Stimulated activated CD8-positive, alpha-beta memory T cell treated with anti-CD3 and anti-CD28 coated beads, Interleukin-2, amount 100 ng/mL, for 1 hour (primary cell): ENCODE results near the gene HLF.
"Not testable (repeated sequence)": the region's sequence is repeated elsewhere in the genome, so short reads cannot be mapped to it uniquely, and the experiment has no call there.

Experiments used
- DNase-seq, 2 donors: peaks; one replicate each; pipeline ENCODE4 v3.0.0-alpha.2; 2020; ENCODE audit warnings: low read depth in 2 of 2

The HLF gene

DNA sequence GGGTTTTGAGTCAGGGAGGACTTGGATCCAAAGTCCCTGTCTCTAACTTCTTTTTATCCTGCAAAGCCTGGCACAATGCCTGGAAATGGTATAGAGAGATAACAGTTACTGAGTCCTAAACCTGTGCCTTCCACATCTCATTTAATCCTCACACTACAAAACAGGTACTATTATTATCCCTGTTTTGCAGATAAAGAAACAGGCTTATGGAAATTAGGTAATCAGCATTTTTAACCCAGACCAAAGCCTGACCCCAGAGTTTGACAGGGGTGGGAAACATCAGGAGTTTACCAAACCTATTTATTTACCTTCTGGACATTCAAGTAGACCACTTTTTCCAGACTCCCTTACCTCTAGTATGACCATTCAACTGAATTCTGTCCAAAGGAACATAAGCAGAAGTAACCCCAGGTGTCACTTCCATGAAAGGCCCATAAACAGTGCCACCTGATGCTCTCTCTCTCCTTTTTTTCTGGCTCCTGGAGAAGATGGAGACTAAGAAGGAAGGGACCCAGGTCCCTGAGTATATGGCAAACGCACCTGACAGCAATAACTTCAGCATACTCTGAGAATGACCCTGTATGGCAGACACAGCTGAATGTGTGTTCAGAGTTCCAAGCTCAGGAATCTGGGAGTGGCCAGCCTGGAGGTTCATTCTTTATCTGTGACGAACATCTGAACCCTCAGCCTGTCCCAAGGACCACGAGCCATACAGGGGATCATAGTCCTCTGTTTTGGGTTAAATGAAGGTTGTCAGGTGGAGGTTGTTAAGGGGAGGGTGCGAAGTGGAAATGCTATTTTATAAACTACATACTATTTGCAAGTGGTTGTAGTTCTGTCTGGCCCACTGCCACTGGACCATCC, 62.7 kb downstream of the HLF start:
- DNase-seq = no peak

DNA sequence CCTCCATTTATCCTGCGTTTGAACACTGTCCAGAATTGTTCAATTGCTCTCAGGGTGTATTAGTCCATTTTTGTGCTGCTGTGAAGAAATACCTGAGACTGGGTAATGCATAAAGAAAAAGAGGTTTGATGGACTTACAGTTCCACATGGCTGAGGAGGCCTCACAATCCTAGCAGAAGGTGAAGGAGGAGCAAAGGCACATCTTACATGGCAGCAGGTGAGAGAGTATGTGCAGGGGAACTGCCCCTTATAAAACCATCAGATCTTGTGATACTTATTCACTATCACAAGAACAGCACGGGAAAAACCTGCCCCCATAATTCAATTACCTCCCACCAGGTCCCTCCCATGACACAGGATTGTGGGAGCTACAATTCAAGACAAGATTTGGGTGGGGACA, 63.8 kb downstream of the HLF start:
- DNase-seq = not testable (repeated sequence)

DNA sequence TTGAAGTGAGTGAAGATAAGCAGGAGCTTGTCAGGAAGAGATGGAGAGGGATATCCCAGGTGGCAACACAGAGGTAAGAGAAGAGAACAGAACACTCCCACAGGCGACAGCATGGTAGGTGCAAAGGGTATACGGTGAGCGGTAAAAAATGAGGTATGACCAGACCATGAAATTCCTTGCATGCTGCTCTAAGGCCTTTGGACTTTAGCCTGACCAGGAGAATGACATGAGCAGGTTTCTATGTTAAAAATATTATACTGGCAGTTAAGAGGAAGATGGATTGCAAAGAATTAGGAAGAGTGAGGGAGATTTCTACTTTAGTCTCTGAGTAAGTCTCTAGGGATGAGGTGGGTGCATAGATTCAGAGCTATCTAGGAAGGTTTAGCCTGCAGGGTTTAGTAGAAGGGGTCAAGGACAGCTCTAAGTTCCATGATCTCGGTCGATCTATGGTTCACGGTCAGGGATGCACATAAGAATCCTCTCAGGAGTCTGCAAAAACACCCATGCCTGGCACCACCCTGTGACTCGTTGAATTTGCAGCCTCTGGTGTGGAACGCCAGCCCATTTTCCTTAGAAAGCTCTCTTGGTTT, 65.7 kb downstream of the HLF start:
- no peak for DNase-seq

DNA sequence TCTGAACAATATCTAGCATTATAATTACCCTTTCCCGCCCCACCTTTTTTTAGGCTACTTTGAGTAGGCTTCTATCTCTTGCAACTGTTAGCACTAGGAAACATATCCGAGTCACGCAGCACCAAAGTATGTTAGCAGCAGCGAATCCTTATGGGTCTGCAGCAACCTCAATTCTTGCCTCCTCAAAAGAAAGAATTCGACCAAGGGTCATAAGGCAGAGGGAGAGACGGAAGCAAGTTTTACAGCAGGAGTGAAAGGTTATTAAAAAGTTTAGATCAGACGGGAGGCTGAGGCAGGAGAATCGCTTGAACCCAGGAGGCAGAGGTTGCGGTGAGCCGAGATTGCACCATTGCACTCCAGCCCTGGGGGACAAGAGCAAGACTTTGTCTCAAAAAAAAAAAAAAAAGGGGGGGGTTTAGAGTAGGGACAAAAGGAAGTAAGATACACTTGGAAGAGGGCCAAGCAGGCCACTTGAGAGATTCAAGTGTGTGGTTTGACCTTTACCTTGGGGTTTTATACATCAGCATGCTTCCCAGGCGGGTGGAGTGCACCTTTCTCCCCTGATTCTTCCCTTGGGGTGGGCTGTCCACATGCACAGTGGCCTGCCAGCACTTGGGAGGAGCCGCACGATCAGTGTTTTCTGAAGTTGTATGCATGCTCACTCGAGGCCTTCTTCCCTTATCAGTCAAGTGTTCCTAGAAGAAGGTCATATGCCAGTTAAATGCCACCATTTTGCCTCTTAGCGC, 67.7 kb downstream of the HLF start:
- no peak for DNase-seq

DNA sequence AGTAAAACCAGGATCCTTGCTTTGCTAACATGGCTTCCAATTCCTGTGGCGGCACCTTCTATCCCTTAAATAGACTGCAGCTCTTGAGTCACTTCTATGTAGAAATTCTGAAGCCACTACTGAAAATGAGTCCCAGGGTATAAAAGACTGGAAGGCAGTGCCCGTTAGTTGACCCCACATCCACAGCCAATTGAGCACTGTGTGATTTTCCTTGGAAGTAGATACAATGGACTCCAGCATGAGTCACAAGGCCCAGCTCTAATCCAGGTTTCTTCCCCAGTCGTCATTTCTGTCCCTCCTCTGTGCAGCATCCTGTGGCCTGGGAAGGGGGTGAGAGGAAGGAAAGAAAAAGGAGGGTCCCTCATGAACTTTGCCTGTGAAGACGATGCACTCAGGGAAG, 69.5 kb downstream of the HLF start:
- DNase-seq = no peak

DNA sequence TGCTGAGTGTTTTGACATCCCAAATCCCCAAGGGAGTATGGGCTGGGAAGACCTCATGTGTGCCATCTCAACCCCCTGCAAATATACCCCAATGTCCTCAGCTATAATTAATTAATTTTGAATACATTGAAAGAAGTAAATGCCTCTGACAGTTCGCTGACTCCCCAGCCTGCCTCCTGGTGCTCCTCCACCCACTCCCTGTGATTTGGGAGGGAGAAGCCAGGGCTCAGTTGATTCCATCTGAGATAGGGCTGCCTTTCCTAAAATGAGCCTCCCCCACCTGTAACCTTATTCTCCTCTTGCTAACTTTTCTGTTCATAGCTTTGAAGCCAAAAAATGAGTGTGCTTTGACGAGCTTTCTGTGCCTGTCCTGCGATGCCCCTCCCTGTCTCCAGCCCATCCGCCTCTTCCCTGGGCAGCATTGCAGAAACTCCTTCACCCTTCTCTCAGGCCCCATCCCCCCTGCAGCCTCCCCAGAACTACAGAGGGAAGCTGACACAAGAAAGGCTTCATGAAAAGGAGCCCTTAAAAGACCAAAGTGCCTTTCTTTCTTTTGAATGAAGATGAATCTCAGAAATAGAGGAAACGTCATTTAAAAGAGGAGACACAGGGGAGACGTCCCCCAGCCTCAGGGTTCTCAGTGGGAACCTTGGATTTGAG, 70.3 kb downstream of the HLF start:
- DNase-seq = no peak

DNA sequence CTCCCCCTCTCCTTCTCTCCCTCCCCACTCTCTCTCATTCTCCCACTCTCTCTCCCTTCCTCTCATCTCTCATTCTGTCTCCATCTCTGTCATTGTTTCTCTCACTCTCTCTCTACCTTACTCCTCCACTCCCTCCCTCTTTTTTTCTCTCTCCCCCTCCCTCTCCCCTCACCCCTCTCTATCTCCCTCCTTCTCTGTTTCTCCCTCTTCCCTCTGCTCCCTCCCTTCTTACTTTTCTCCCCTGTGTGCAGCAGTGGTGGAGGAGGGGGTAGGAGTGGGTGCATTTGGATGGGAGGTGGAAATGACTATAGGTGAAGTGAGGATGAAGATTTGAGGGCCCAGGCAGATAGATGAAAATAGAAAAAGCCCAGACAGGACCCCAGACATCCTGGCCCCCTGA, 70.9 kb downstream of the HLF start:
- DNase-seq = no peak

DNA sequence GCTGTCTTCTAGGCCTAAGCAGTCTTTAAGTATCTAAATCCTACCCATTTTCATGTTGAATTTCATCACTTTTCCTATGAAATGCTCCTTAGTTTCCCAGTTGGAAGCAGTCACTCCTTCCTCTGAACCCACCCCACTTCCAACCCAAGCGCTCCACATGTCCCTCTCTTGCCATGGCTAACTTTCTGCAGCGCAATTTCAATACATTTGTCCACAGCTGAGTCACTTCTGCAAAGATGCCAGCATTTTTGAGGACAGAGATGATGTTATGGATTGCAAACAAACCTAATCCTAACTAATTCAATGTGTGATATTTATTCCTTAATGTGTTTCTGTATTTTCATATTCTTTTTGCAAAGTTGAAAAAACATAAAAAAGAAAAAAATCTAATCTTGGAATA, 71.7 kb downstream of the HLF start:
- no peak for DNase-seq

DNA sequence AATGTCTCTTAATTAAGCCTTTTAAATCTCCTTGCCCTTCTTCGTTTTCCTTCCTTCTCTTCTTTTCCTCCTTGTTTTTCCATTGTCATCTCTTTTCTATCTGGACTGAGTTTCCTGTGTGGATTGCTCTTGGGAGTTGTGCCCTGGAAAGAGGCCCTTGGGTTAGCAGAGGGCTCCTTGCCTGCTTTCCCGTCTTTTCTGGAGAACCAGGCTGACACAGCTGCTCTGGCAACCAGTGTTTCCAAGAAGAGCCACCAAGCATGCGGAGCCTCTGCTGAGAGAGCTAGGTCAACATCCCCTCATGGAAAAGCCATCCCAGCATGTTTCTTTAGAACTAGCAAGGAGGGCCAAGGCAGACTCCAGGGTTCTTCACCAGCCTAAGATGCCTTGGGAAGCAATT, 75.4 kb downstream of the HLF start:
- DNase-seq = no peak

DNA sequence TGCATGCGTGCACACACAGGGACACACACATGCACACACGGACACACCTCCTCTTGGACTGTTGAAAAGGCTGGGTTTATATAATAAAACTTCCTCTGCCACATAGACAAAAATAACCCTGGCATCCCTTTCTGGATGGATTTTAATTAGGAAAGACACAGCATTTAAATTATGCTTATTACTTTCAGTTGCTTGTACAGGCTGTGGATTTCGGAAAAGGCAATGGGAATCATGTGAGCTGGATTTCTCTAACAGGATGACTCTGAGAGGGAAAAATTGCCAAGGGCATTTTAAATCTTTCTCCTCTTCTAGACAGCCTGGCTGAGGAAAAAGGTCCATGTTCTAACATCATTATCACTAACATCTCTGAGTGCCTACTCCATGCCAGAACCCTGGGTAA, 75.9 kb downstream of the HLF start:
- no peak for DNase-seq

DNA sequence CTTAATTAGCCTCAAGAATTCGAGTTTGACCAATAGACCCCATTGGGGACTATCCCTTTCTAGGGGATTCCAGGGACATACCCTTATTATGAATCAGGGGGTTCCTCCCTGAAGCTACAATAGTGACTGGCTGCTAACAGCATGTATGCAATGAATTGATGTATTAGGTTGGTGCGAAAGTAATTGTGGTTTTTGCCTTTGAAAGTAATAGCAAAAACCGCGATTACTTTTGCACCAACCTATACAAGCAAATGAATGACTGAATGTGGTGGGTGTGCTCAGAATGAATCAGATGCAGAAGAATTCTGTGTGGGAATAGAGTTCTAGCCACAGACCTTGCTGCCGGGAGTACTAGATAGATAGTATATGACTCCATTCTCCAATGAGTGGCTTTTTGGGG, 76.7 kb downstream of the HLF start:
- DNase-seq = no peak

DNA sequence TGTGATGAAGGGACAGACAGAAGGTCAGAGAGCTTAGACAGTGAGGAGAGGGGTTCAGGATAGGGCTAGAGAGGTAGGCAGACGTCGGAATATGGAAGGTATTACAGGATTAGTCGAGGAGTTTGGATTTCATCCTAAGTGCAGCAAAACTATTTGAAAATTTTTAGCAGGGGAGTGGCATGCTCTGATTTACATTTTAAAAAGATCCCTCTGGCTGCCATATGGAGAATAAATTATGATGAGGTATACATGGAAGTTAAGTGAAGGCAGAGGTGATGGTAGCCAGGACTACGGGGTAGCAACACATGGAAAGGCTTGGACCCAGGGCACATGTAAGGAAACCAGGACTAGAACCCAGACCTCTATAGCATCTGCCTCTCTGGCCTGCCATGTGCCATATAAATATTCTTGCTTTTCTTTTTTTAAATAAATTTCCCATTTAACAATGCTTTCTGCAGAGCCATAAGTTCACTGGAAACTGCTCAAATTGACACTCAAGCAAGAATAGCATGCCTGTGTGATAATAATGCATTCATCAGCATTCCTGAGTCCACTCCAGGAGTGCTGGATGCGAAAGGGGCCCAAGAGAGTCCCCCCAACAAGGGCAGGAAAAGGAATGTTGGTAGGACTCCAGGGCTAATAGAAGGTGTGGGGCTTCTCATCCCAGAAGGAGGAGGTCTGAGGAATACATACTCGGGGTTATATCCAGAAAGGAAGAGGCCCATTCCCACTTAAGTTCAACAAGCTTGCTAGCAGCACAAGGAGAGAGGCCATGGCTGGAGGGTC, 78.2 kb downstream of the HLF start:
- DNase-seq = no peak

DNA sequence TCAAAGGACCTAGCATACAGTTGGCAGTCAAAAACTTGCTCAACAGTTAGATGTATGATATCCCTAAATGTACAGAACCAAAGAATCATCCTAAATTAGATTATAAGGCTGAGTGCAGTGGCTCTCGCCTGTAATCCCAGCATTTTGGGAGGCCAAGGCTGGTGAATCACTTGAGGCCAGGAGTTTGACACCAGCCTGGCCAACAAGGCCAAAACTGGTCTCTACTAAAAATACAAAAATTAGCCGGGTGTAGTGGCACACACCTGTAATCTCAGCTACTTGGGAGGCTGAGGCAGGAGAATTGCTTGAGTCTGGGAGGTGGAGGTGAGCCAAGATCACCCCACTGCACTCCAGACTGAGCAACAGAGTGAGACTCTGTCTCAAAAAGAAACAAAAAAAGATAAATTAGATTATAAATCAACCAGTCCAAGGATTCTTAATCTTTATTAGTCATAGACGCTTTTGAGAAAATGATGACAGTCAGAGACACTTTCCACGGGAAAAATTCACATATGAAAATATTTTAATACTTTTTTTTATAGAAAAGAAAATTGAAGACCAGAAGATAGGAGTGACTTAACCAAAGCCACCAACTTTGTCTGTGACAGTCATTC, 79.2 kb downstream of the HLF start:
- DNase-seq = no peak

DNA sequence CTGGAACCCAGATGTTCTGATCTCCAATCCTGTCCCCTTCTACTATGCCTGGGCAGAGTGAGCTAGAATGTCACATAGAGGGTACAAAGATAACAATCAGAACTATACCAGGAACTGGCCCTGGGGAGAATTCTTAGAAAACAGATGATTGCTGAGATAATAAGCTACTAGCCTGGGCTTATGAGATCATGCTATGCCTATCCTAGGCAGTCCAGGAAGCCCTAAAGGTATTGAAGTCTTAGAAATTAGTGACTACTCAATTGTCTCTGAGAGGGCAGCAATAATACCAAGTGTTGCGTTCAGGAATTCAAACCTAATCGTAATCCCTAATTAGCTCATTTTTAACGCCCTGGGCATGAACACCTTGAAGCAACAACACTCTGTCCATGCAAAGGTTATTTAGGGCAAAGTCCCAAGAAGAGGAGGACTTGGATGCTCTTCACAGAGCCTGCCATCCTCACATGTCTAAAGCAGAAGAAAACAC, 79.8 kb downstream of the HLF start:
- no peak for DNase-seq

DNA sequence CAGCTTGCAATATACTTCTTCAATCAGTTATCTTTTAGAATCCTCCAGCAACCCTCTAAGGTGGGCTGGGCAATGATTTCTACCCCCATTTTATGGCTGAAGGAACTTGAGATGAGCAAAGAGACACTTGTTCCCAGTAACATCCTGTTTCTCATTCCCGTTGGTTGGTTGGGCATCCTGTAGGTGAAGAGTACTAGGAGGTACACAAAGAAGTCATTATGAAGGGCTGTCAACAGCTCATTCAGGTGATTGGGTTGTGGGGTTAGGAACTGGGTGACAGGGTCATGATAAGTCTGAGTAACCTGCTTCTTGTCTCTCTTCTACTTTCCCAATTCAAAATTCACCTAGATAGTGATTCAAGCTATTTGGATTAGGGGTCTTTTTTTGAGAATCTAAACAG, 80.4 kb downstream of the HLF start:
- no peak for DNase-seq

DNA sequence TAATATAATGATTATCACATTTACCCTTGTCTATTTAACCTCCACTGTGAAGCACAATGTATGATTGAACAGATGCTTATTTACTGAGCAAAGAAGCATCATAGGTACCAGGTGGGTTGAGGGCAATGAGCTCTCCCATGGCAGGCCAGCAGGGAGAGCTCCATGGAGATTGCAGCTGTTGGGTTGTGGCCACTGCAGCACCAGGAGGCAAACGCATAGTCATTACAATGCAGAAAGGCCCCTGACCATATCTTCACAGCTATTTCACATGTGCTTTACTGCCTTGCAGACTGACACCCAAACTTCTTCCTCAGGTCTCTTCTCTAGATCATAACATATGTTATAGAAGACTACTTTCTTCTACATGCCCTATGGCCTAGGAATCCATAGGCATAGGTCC, 81.9 kb downstream of the HLF start:
- DNase-seq = no peak

DNA sequence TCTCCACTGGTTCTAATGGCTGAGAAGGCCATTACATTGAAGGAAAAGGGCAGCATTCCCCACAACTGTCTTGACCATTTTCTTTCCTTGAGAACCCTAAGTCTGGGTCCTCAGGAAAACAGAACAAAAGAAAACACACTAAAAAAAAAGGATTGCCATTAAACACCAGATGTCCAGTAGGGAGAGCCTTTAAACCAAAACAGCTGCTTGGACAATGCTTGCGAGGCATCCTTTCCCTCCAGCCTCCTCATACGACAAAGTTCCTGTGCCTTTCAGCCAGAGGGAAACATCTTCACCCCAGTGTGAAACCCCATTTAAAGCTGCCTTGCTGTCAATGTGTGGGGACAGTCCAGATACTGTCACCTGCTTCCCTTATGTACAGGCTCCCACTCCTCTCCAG, 82.6 kb downstream of the HLF start:
- no peak for DNase-seq

DNA sequence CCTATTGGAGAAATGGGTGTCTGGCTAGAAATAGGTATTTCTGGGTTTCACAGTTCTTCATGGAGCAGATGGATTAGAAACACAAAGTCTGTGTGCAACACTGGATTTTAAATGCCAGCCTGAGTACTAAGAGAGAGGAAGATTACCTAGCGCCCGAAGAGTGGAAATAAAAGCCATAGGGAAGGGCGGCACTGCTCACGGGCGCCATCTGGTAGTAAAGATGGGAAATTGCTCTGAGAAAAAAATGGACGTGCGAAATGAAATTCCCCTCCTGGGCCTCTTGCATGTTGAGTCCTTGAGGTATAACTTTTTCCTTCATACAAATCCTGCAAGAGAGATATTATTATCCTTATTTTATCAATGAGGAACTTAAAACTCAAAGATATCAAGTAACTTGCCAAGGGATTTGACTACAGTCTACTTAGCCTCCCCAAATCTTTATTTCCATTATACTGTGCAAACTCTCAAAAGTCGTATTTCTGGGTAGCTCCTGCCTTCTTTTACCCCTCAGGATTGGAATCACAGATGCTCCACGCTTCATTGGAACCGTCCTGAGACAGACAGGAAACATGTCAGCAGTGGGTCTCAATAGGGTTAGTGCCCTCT, 84.1 kb downstream of the HLF start:
- peak in 1 of 2 donors; percentile 21 for DNase-seq

DNA sequence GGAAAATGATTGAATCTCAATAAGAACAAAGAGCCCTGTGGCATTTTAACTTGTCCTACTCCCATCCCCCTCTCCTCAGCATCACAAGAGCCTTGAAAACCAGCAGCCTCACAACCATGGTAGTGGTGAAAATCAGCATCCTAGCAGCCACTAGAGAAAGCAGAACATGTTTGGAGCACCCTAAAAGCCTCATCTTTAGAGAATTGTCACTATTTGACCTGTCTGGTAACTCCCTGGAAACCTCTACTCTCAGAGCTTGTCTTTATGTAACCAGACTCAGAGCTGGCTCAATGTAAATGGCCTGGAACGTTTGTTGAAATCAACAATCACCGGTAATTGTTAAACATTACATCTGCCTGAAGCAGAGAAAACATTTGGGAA, 86.1 kb downstream of the HLF start:
- DNase-seq = no peak

DNA sequence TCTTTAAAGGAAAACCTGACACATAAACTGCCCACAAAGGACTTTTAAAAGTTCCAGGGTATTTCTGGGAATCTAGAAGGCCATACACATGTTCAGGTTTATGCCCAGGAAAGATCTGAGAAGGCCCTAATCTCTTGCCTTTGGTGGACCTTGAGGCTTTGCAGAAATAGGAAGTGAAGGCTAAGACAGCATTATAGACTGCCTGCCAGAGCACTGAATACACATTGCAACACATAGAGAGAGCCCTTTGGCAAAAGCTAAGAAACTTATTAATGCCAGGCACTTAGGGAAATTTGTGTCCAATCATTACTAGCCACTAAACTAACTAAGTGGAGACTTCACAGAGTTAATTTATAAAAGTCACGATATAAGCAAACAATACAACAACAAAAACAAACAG, 86.5 kb downstream of the HLF start:
- DNase-seq = no peak

DNA sequence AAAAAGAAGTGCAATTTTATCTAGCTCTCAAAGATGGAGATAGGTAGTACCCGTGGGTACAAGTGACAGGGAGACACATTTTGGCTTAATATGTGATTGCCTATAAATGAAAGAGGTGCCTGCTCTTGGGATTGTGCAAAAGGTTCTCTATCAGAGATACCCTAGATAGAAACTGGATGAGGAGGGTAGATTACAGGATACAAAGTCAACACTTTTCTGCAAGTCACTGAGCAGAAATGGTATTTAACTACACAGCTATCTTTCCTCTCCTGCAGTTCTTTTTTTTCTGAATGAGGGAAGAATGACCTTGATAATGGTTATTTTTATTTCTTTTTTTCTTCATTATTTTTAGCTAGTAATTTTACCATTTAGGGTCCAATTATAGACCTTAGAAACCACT, 89.2 kb downstream of the HLF start:
- no peak for DNase-seq
